Suprapubic skin (tissue), 4 donors: Measurements from ENCODE around the gene NCOA6.

Experiments
- EP300 ChIP-seq: sonication (generic); formaldehyde crosslinking; IDR thresholded peaks from one replicate; pipeline ENCODE4 v1.6.1; 2017; ENCODE audit warnings: antibody characterized with exemption
- POLR2A ChIP-seq, 2 donors: fragments of 450-650 bp; IDR thresholded peaks; one replicate each; pipeline ENCODE4 v1.6.1; 2017; ENCODE audit warnings: antibody characterized with exemption in 2 of 2, mild to moderate bottlenecking in 2 of 2, moderate library complexity in 2 of 2
- POLR2AphosphoS5 ChIP-seq, 3 donors: sonication (generic); formaldehyde crosslinking; IDR thresholded peaks; one replicate each; pipeline ENCODE4 v1.6.1; 2017; ENCODE audit warnings: antibody characterized with exemption in 3 of 3
- TF ChIP-seq, protein P1 (sequence below), 2 donors: fragments of 200-600 bp in 1 of 2; fragments of 450-650 bp in 1 of 2; sonication (generic) in 1 of 2; IDR thresholded peaks; one replicate each; pipeline ENCODE4 v1.5.1; 2016 to 2019; ENCODE audit warnings: antibody characterized with exemption in 2 of 2, mild to moderate bottlenecking in 1 of 2, moderate library complexity in 1 of 2

DNA sequence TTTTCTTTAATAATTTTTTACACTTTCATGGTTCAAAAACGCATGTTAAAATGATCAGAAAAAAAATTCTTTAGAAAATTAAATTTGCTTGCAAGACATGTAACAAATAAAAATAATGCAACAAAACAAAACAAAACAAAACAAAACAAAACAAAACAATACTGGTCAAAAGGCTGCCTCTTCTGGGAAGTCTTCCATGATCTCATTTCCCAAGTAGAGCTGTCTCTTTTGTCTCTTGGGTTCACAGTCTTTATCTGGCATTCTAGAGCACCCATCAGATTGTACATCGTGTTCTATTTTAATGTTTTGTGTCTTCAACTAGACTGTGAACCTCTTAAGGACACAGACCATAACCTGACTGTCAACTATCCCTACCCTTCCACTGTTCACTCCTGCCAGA, 96.0 kb downstream of the NCOA6 start:
- TF ChIP-seq POLR2A (IDR thresholded peaks at IDR 0.05) (no peak), POLR2AphosphoS5 (IDR thresholded peaks at IDR 0.05) (no peak), EP300 (no peak)
- TF ChIP-seq, protein P1, sequence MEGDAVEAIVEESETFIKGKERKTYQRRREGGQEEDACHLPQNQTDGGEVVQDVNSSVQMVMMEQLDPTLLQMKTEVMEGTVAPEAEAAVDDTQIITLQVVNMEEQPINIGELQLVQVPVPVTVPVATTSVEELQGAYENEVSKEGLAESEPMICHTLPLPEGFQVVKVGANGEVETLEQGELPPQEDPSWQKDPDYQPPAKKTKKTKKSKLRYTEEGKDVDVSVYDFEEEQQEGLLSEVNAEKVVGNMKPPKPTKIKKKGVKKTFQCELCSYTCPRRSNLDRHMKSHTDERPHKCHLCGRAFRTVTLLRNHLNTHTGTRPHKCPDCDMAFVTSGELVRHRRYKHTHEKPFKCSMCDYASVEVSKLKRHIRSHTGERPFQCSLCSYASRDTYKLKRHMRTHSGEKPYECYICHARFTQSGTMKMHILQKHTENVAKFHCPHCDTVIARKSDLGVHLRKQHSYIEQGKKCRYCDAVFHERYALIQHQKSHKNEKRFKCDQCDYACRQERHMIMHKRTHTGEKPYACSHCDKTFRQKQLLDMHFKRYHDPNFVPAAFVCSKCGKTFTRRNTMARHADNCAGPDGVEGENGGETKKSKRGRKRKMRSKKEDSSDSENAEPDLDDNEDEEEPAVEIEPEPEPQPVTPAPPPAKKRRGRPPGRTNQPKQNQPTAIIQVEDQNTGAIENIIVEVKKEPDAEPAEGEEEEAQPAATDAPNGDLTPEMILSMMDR (IDR thresholded peaks at IDR 0.05) = no peak
